SK-N-MC (cell line): ENCODE measurements around the gene MAN1B1.

Experiments used
- EZH2 ChIP-seq: fragments of 200-600 bp; sonication (generic); IDR thresholded peaks from one replicate; pipeline ENCODE4 v1.6.1; 2017; ENCODE audit warnings: antibody characterized with exemption
- POLR2AphosphoS5 ChIP-seq: IDR thresholded peaks from 2 replicates; pipeline ENCODE4 v1.6.1; 2012; ENCODE audit warnings: mild to moderate bottlenecking, low read depth, low read length, borderline replicate concordance

GRCh38 chr9:137117269-137117731 is 30.5 kb downstream of the MAN1B1 start:
- no peak for TF ChIP-seq EZH2
- TF ChIP-seq POLR2AphosphoS5: no peak
